NCI-H2107 (cell line): ENCODE results near the gene FHOD3.
"Not testable (repeated sequence)": the region's sequence is repeated elsewhere in the genome, so short reads cannot be mapped to it uniquely, and the experiment has no call there.

Source experiments
- DNase-seq: peaks from one replicate; lab custom pipeline; 2025; lab: John Stamatoyannopoulos, UW

The FHOD3 gene

DNA sequence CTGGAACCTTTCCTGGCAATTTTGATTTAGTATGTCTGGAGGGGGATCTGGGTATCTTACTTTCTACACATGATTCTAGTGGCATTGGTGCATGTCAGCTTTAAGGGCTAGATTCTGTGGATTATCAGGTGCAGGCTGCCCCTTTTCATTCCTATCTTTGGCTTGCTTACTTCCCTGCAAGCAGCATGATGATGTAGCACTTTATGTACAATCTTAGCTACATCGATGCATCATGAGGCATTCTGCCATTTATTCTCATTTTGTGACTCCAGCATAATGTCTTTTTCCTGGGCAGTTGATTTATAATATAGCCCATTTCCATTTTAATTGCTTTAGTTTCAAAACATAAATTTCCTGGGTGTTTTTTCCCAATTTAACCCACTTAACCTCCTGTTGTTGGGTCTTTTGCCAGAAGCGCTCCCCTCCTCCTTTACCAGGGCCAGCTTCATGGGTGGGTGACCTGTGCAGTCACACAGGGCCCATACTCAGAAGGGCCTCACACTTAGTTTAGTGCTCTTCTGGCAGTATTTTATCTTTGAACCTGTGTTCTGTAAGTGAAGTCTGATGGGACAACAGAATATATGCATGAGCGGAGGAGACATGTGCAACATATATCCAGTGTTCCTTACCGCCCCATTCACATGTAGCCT is 495.2 kb downstream of the FHOD3 start:
- DNase-seq, result no peak

DNA sequence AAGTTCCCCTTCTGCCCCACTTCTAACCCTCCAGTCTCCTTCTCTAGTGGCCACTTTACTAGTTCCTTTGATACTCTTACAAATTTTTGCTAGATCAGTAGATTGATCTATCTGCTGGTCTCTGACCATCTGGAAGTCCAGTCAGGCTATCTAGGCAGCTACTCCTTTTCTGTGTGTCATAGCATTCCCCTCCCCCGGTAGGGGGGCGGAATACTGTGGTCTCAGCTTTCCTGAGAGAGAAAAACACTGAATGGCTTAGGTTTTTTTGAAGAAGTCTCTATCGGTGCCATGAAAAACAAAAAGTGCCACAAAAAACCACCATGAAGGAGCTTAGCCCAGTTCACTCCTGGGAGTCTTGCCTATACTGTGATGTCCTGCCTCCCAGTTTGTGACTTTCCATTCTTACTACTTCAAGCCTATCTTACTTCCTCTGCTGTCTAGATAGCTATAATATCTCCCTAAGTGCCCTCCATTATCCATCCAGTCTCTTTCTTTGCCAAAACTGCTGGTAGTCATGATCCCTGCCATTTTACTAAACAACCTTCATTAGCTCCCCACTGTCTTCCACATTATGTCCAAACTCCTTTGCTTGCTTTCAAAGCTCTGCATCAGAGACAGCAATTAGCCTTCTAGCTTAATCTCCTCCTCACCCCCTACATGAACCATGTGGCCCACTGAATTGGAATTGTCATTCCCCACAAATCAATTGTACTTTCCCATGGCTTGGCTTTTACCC is 501.4 kb downstream of the FHOD3 start:
- DNase-seq, result no peak

DNA sequence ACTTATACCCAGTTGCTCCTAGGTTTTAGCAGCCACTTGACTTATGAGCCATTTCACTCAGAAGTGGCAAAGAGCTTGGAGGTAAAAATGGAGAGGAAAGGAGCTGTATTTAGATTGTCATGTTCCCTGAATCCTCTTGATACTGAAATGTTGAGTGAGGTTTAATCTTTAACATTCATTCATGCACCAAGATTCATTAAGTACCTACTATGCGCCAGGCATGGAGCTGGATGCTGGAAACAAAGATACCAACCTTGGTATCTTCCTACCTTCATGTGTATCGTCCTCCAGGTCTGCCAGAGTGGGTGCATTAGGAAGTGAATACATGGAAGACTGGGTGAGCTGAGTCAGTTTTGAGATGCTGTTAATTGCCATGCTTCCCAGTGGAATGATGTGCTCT is 507.6 kb downstream of the FHOD3 start:
- no peak for DNase-seq

DNA sequence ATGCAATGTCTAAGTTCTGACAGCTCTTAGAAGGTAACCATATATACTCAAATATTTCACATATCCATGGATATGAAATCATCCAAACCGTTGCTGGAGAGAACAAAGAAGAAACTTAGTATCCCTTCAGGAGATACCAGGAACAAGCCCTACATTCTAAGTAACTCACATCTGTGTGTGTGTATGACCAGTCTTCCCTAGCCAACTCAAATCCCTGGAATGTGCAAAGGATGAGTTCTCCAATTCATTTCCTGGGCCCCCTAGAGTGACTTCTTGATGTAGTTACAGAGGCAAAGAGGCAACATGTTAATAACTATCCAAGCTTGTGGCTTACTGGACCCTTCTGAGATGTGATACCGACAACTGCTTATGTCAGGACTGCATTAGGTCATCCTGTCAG is 511.2 kb downstream of the FHOD3 start:
- DNase-seq, result no peak

DNA sequence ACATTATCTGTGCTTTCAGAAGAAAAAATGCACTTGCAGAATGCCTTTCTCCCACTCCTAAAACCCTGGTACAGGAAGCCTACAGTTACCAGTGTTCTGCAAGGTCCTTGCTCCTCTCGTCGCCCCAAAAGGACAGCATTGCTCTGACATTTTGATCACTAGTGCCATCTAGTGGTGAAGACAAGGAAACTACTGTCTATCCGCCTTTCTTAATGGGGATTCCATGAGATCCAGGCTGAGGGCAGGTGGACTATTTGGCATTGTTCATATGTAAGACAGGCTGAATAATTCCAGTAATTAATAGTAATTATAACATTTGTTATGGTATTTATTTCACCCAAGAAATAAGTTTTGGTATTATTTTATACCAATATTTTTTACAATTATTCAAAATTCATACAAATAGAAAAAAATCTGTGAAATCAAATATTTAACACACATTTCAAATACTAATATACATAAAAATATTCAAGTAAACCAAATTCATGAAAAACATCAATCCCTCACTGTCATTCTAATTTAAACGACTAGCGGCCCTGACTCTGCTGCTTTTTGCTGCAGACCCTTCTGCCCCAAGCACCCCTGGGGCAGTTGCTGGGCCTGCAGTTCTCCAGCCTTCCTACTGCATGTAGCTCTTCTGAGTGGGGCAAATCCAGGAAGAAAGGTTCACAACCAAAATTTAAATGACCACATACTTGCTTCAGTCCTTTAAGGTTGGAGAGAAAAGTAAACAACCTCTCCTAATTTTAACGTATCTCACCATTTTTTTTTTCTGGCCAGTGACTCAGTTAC is 512.3 kb downstream of the FHOD3 start:
- peak; percentile 45 for DNase-seq

DNA sequence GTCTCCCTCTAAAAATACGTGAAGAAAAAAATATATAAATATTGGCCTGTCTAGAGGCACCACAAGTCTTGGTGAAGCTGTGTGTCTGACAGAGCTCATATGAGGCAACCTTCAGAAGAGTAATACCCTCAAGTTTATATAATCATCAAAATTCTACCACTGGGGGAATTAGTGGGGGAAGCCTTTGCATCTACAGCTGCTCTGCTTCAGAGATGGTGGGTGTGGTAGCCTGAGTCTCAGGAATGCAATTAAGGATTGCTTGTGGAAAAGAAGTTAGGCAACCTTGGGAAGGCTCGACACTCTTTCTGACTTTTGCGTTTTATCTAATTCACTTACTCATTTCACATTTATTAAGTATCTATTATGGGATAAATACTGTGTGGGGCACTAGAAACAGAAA is 513.9 kb downstream of the FHOD3 start:
- DNase-seq, result no peak

DNA sequence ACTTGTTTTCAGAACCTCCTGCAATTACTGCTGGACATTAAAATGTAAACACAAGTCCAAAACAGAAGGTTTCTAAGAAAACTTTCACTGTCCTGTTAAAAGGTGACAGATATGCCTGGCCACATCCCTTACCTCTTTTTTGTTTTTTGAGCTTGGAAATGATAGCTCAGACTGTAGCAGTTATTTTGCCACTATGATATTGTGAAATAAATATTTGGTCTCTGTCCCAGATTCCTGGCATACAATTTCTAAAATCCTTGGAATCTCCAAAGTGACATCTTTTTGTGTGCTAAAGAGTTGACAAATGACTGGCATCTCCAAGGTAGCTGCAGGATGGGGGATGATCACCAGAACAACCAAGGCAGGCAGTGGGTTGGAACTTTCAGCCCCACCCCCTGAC is 514.4 kb downstream of the FHOD3 start:
- DNase-seq, result no peak

DNA sequence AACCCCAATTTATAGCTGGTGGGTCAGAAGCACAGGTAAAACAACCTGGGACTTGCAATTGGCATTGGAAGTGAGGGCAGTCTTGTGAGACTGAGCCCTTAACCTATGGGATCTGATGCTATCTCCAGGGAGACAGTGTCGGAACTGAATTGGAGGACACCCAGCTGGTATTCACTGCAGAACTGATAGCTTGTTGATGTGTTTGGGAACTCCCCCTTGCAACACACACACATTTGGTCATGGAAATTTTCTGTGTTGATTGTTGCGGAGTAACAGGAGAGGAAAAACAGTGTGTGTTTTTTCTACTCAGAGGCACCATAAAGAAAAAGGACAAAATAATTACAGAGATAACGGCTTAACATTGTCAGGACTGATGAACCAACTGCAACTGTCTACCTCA is 515.2 kb downstream of the FHOD3 start:
- no peak for DNase-seq

DNA sequence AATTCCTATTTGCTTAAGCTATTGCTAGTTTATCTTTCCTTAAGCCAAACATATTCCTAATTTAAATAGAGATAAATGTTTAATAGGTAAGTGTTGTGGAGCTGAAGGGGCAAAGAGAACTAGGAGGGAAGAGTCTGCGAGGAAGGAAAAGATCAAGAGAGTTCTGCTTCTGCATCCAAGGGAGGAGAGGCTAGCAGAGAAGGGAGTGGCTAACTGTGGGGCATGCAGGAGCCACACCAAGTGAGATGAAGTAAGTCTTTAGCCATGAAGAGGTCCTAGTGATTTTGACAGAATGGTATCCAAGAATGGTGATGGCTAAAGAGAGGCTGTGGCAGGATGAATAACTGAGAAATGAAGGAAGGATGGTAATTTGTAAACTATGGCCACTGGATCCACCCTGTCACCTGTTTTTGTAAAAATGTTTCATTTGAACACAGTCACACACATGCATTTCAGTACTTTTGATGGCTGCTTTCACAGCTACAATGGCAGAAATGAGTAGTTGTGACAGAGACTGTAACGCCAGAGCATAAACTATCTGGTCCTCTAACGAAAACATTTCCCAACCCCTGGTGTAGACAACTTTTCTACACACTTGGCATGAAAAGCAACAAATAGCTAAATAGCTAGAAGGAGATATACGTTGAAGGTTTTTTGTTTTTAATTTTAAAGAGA is 515.7 kb downstream of the FHOD3 start:
- DNase-seq, result no peak

DNA sequence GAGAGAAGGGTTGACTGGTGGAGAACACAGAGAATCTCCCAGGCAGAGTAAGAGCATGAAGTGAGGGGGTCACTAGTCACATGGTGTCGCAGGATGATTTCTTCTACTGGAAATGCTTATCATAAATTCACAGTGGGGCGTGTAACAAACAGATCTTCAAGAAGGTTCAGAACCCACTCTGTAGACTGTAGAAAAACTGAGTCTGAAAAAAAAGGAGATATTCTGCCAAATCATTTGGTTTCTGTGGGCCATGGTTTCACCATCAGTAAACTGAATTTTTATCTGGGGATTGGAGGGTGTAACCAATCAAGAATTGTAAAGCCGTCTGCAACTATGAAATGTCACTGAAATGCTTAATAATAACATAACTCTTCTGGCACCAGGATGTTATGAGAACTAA is 516.3 kb downstream of the FHOD3 start:
- DNase-seq, result no peak

DNA sequence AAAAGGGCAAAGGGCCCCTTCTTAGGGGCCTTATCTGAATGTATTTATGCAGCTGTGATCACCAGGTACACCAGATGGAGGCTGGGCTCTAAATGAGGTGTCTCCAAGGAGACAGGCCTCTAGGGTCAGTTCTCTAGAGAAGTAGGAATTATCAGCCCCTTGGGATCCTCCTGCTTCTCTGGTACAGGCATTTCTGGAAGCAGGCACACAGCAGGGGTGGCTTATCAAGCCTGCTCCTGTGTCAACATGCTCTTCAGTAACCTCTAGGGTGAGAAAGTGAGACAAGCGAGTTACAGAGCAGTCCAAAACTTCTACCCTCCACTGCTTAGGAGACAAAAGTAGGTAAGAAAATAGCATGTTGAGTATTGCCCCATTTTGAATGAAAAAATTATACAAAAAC is 517.5 kb downstream of the FHOD3 start:
- peak; percentile 16 for DNase-seq

DNA sequence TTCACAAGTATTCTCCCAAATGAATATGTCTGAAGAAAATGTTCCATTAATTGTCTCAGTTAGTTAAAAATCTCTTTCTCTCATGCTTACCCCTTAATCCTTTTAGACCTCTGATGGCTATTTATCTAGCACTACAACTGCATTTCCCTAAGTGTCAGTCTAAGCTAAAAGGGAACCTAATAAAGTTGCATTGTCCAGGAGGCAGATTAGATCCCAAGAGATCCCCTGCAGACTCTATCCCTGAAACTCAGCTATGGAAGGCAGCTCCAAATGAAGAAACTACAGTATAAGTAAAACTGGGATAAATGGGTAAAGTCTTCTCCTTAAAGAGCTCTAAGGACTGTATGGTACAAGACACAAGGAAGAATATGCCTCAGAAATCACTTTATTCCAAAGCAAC is 518.6 kb downstream of the FHOD3 start:
- DNase-seq, result not testable (repeated sequence)

DNA sequence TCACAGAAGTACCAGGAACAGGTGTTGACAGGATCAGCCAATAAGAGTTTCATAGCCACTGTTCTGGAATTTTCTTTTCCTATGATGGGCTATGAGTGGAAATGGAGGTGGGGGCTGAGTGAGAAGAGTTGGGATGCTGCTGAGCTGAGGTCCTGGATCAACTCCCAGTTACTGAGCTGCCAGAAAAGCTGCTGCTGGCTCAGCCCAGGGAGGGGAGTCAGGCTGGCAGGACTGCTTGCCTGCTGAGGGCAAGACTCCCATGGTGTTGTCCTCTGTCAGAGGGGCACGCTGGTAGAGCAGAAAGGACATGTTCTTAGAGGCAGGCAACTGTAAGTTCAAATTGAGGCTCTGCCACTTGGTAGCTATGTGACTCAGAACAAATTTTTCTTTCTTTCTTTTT is 519.5 kb downstream of the FHOD3 start:
- DNase-seq, result no peak

DNA sequence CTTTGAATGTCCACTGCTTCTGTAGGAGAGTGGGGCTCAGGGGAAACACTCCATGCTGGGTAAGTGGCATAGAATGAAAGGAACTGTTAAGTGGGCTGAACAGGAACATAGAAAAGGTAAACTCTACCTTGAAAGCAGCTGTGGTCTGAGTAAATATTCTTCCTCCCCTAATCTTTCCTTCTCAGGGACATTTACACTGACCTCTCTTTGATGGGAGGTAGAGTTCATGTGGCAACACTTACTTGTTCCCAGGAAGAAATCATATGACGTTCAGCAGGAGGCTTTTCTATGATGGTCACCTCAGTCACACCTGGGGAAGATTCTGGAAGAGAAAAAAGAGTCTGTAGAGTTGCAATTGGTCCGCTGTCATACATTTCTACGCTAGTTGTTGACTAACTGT is 521.1 kb downstream of the FHOD3 start:
- no peak for DNase-seq

DNA sequence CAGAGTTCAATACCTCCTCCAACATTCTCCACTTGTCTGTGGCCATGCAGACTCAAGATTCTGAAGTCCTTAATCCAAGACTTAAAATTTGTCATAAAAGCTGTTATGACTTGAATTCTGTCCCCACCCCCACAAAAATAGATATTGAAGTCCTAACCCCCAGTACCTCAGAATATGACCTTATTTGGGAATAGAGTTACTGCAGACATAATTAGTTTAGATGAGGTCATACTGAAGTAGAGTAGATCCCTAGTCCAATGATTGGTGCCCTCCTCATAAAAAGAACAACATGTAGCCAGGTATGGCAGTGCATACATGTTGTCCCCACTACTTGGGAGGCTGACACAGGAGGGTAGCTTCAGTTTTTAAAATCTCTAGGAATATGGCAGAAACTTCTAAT is 522.1 kb downstream of the FHOD3 start:
- DNase-seq, result no peak

DNA sequence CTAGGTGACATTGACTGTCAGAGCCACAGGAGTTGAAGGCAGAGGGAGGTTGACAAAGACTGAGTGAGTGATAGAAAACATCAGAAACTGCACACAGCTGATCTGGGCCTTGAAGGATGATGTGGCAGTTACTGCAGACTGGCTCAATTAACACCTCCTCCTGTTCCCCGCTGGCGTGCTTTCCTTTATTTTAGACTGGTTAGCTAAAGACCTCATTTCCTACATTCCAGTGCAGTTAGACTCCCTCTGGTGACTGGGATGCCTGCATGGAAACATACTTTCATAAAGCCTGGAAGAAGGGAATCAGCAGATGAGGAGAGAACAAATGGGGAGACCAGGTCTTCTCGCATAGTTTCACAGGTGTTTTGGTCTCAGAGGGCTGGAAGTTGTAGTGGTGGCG is 524.2 kb downstream of the FHOD3 start:
- no peak for DNase-seq

DNA sequence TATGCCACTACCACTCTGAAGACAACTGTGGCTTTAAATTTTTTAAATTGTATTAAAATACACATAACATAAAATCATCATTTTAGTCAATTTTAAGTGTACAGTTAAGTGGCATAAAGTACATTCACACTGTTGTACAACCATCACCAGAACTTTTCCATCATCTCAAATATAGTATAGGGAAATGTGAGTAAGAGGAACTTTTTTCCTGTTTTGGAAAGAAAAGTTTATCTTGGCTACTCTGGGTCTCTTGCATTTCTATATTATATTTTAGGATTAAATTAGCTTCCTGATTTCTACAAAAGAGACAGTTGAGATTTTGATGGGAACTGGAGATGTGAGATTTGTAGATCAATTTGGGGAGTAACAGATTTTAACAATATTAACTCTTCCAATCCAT is 528.0 kb downstream of the FHOD3 start:
- DNase-seq, result no peak

DNA sequence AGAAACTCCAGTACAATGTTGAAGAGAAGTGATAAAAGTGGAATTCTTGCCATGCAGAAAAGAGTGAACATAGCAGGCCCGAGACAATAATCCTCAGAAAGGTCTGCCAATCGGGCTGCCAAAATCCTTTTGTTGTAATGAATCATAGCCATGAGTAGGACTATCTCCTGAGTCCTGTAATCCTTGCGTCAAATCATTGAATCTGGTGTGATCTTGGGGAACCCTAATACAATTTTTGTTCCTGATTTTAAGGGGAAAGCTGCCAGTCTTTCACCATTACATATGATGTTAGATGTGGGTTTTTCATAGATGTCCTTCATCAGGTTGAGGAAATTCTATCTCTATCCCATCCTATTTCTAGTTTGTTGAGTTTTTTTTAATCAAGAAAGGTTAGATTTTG is 529.0 kb downstream of the FHOD3 start:
- no peak for DNase-seq

DNA sequence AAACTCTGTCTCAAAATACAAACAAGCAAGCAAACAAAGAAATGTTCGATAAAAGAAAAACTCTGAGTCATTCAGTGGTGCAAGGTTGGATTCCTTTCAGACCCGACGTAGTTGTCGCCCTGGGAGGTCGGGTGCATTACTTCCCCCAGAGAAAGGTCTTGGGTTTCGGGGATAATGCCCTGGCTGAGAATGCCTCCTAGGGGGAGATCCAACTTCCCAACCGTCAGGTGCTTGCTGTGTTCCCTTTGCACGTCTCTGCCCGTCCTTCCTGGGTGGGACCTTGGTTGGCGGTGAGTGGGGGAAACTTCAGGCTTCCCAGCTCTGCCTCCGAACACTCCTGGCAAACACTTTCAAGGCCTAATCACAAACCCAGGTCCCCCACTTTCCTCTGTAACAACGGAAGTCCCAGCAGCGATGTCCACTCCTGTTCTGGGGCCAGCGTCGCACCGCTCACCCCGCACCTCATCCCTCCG is 530.7 kb downstream of the FHOD3 start:
- DNase-seq, result no peak

DNA sequence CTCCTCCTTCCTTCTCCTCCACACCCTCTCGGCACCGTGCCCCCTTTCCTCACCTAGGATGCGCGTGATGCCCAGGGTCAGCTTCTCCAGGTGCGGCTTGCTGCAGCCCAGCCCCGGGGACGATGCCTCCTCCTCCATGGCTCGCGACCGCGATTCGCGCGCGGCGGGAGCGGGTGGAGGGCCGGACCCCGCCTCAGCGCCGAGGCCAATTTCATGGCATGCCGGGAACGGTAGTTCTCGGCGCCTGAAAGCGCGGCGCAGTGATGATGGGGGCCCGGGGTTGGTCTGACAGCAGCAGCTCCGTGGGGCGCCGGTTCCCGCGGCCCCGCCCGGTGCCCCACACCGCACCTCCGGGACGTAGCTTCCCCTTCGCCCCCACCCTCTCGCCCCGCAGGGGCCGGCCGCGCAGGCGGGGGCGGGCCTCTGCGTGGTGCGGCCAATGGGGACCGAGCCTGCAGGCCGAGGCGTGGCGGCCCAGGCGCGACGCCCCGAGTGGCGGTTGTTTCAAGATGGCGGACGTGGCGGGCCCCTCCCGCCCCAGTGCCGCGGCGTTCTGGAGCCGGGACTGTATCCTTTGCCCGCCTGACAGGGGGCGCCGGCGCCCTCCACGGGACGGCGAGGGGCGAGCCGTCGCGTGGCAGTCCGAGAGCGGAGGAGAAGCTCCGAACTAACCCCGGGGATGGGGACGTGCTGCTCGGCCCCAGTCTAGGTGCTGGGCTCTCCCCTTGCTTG is 531.3 kb downstream of the FHOD3 start, which contains the start of the genes KIAA1328 and TPGS2:
Gene KIAA1328, plus strand, starts transcription at position 498 of the 732 bp plus-strand sequence. Its CDS starts 12 bp downstream, at position 510.
Gene TPGS2, minus strand, starts transcription at position 373 of the 732 bp plus-strand sequence. Its CDS starts 235 bp downstream, at position 138.
- DNase-seq, result peak; percentile 92
